Neutrophil (primary cell): ENCODE results near the gene C1orf87.

Experiments
- H3K27ac ChIP-seq: fragments of 200-600 bp; sonication (generic); 2 replicates; pipeline ENCODE4 v1.5.1; 2016; ENCODE audit warnings: mild to moderate bottlenecking, moderate library complexity
- H3K27me3 ChIP-seq: fragments of 200-600 bp; sonication (generic); 2 replicates; pipeline ENCODE4 v1.6.0; 2016; ENCODE audit warnings: mild to moderate bottlenecking
- H3K36me3 ChIP-seq: fragments of 200-600 bp; sonication (generic); 2 replicates; pipeline ENCODE4 v1.5.1; 2017
- H3K4me1 ChIP-seq, 2 experiments: fragments of 200-600 bp in 1 of 2; sonication (generic) in 1 of 2; 1 replicate in 1 of 2; 2 replicates in 1 of 2; pipeline versions ENCODE4 v1.5.1 to v1.6.1; 2013 to 2016; ENCODE audit warnings: low read depth in 1 of 2, low read length in 1 of 2, mild to moderate bottlenecking in 1 of 2, moderate library complexity in 1 of 2; ENCODE audit not compliant: control insufficient read depth in 1 of 2, insufficient read depth in 1 of 2
- H3K4me3 ChIP-seq, 2 experiments: fragments of 200-600 bp in 1 of 2; sonication (generic) in 1 of 2; 1 replicate in 1 of 2; 2 replicates in 1 of 2; pipeline ENCODE4 v1.5.1; 2013 to 2016; ENCODE audit warnings: low read depth in 1 of 2, low read length in 1 of 2, mild to moderate bottlenecking in 1 of 2, moderate library complexity in 1 of 2
- H3K9me3 ChIP-seq: fragments of 200-600 bp; sonication (generic); 2 replicates; pipeline ENCODE4 v1.5.1; 2016
- CTCF ChIP-seq: fragments of 200-600 bp; sonication (generic); IDR thresholded peaks from 2 replicates; pipeline ENCODE4 v1.5.1; 2016; ENCODE audit warnings: antibody characterized with exemption

The C1orf87 gene

GRCh38 chr1:60101516-60101915 is 27.9 kb upstream of the C1orf87 start:
- TF ChIP-seq CTCF = no peak
- Histone ChIP-seq H3K9me3 (no peaks in the 10 kb centered on the region), H3K4me1 (no peaks in the 10 kb centered on the region), H3K27ac (no peak overlapping the region), H3K36me3 (no peaks in the 10 kb centered on the region), H3K27me3 (no peaks in the 10 kb centered on the region), H3K4me3 (no peak overlapping the region)

GRCh38 chr1:60091195-60091715 is 17.7 kb upstream of the C1orf87 start:
- no peak for TF ChIP-seq CTCF
- H3K36me3 ChIP-seq = no peaks in the 10 kb centered on the region
- no peaks in the 10 kb centered on the region for H3K4me1 ChIP-seq
- H3K9me3 ChIP-seq = no peaks in the 10 kb centered on the region
- H3K4me3 ChIP-seq = no peak overlapping the region
- no peak overlapping the region for H3K27ac ChIP-seq
- no peaks in the 10 kb centered on the region for H3K27me3 ChIP-seq

GRCh38 chr1:60090655-60091054 is 17.1 kb upstream of the C1orf87 start:
- Histone ChIP-seq H3K4me1 (no peaks in the 10 kb centered on the region), H3K9me3 (no peaks in the 10 kb centered on the region), H3K4me3 (no peak overlapping the region), H3K36me3 (no peaks in the 10 kb centered on the region), H3K27me3 (no peaks in the 10 kb centered on the region), H3K27ac (no peak overlapping the region)
- no peak for TF ChIP-seq CTCF

GRCh38 chr1:60088620-60089155 is 15.1 kb upstream of the C1orf87 start:
- Histone ChIP-seq H3K4me1 (no peaks in the 10 kb centered on the region), H3K9me3 (no peaks in the 10 kb centered on the region), H3K27ac (no peak overlapping the region), H3K4me3 (no peak overlapping the region), H3K36me3 (no peaks in the 10 kb centered on the region), H3K27me3 (no peaks in the 10 kb centered on the region)
- TF ChIP-seq CTCF = no peak

- H3K36me3 ChIP-seq = no peaks in the 10 kb centered on the region
- H3K9me3 ChIP-seq = no peaks in the 10 kb centered on the region
- no peak for TF ChIP-seq CTCF
- no peak overlapping the region for H3K4me3 ChIP-seq
- H3K27me3 ChIP-seq = no peaks in the 10 kb centered on the region
- no peaks in the 10 kb centered on the region for H3K4me1 ChIP-seq
- no peak overlapping the region for H3K27ac ChIP-seq
Measured at GRCh38 chr1:60087681-60088080, 14.1 kb upstream of the C1orf87 start.

GRCh38 chr1:60078182-60078581 is 4.6 kb upstream of the C1orf87 start:
- no peak for TF ChIP-seq CTCF
- Histone ChIP-seq H3K9me3 (no peaks in the 10 kb centered on the region), H3K27ac (no peak overlapping the region), H3K4me1 (no peaks in the 10 kb centered on the region), H3K27me3 (peaks cover 29% of the 10 kb centered on the region), H3K36me3 (no peaks in the 10 kb centered on the region), H3K4me3 (no peak overlapping the region)
